ENCODE data around the gene DPY30. TPM values are rescaled to one million over a fixed set of nuclear protein-coding genes. Genes with fewer than 3 reads are reported as not detected.

DPY30 gene
- 10 to 100 TPM; 21.4 to 61.9 (median 45.6) TPM for total RNA-seq
- 100 to 1,000 TPM; 150 to 169 TPM for polyA plus RNA-seq
- total RNA-seq: 9.0 reads per million, percentile 34 among the genes with 10 or more reads in this experiment

- peak; percentile 98 for ATAC-seq
- POLR2A ChIA-PET: interaction anchor here (0.6 to 4.5 kb wide), 21 partner anchors 12 to 238 kb away, joined by 3 to 82 read pairs (median 4); partner anchors contain the start of genes MEMO1, SPAST and YIPF4
- peak; percentile 86 to 94 (median 90) for DNase-seq
- Mint-ChIP-seq H3K36me3 (peaks cover 0 to 4% (median 3%) of the 10 kb centered on the region in 5 donors), H3K4me1 (peaks cover 0 to 32% (median 24%) of the 10 kb centered on the region in 7 donors), H3K4me3 (peak within 1 kb of the TSS; percentile 88 to 98 (median 93)), H3K27ac (peak within 1 kb of the TSS; percentile 91 to 99 (median 96)), H3K9me3 (no peaks in the 10 kb centered on the region), H3K27me3 (no peaks in the 10 kb centered on the region)
- Histone ChIP-seq H3K9me3 (ENCODE audit: control insufficient read depth in 2 of 3, low read length in 3 of 3) (no peaks in the 10 kb centered on the region), H3K4me3 (ENCODE audit: low read length) (peak within 1 kb of the TSS; percentile 64), H3K36me3 (ENCODE audit: control insufficient read depth in 2 of 3, insufficient read depth in 3 of 3, low read length in 3 of 3) (no peaks in the 10 kb centered on the region), H3K4me1 (ENCODE audit: control insufficient read depth in 2 of 2, insufficient read depth in 2 of 2, low read length in 2 of 2) (peaks cover 5 to 6% of the 10 kb centered on the region in 2 donors), H3K27me3 (ENCODE audit: control insufficient read depth in 2 of 2, insufficient read depth in 2 of 2, low read length in 2 of 2) (no peaks in the 10 kb centered on the region), H3K27ac (ENCODE audit: low read depth, low read length) (peak within 1 kb of the TSS; percentile 78)
- intact Hi-C loops (cut with micrococcal nuclease): loop anchor here (1.0 kb wide), 3 partner anchors 24 to 126 kb away; partner anchors contain the start of genes MEMO1 (in 2 of the 2), SLC30A6 (in 2 of the 2) and SPAST (in 2 of the 2)
- CTCF ChIA-PET: interaction anchor here (0.5 to 1.2 kb wide), 4 partner anchors 23 to 146 kb away, joined by 3 to 5 read pairs (median 4); partner anchors contain the start of gene SPAST
Measured at GRCh38 chr2:32039447-32040219, at the start of gene DPY30. DPY30 (minus strand) TSS chr2:32039805; CDS start chr2:32039456, 349 bp downstream.

GRCh38 chr2:32074134-32074506 is 34.5 kb upstream of the DPY30 start:
- Mint-ChIP-seq H3K27me3 (no peaks in the 10 kb centered on the region), H3K4me3 (no peak overlapping the region), H3K27ac (peak overlapping the region in 2 of 9 donors; percentile 10 to 57), H3K4me1 (peaks cover 0 to 61% (median 42%) of the 10 kb centered on the region in 7 donors), H3K36me3 (peaks cover 0 to 34% (median 23%) of the 10 kb centered on the region in 5 donors), H3K9me3 (no peaks in the 10 kb centered on the region)
- ATAC-seq: no peak
- no peaks in the 10 kb centered on the region for H3K27me3 ChIP-seq (ENCODE audit: control insufficient read depth in 2 of 2, insufficient read depth in 2 of 2, low read length in 2 of 2)
- H3K4me3 ChIP-seq (ENCODE audit: low read length): no peak overlapping the region
- no peaks in the 10 kb centered on the region for H3K9me3 ChIP-seq (ENCODE audit: control insufficient read depth in 2 of 3, low read length in 3 of 3)
- CTCF ChIA-PET: no interaction called here
- intact Hi-C loops (cut with micrococcal nuclease): no loop called here
- no peaks in the 10 kb centered on the region for H3K4me1 ChIP-seq (ENCODE audit: control insufficient read depth in 2 of 2, insufficient read depth in 2 of 2, low read length in 2 of 2)
- no peak overlapping the region for H3K27ac ChIP-seq (ENCODE audit: low read depth, low read length)
- peaks cover 0 to 12% (median 0%) of the 10 kb centered on the region in 3 experiments for H3K36me3 ChIP-seq (ENCODE audit: control insufficient read depth in 2 of 3, insufficient read depth in 3 of 3, low read length in 3 of 3)
- POLR2A ChIA-PET: interaction anchor here (2.2 kb wide), 1 partner anchor 34 kb away, joined by 6 read pairs; the partner anchor contains the start of gene DPY30
- DNase-seq: no peak

- ChIA-PET POLR2A (interaction anchor here (0.6 to 1.2 kb wide), 2 partner anchors 28 to 54 kb away, joined by 3 read pairs; partner anchors contain the start of gene DPY30), CTCF (no interaction called here)
- Mint-ChIP-seq H3K36me3 (peaks cover 0 to 21% (median 11%) of the 10 kb centered on the region in 5 donors), H3K27ac (no peak overlapping the region), H3K4me1 (peaks cover 22 to 70% (median 51%) of the 10 kb centered on the region in 7 donors), H3K4me3 (peak overlapping the region in 2 of 10 donors; percentile 13 to 61), H3K27me3 (no peaks in the 10 kb centered on the region), H3K9me3 (no peaks in the 10 kb centered on the region)
- intact Hi-C loops (cut with micrococcal nuclease): no loop called here
- no peaks in the 10 kb centered on the region for H3K27me3 ChIP-seq (ENCODE audit: control insufficient read depth in 2 of 2, insufficient read depth in 2 of 2, low read length in 2 of 2)
- no peak overlapping the region for H3K27ac ChIP-seq (ENCODE audit: low read depth, low read length)
- ATAC-seq: no peak
- H3K36me3 ChIP-seq (ENCODE audit: control insufficient read depth in 2 of 3, insufficient read depth in 3 of 3, low read length in 3 of 3): peaks cover 0 to 11% (median 0%) of the 10 kb centered on the region in 3 experiments
- H3K9me3 ChIP-seq (ENCODE audit: control insufficient read depth in 2 of 3, low read length in 3 of 3): no peaks in the 10 kb centered on the region
- no peak overlapping the region for H3K4me3 ChIP-seq (ENCODE audit: low read length)
- DNase-seq: no peak
- H3K4me1 ChIP-seq (ENCODE audit: control insufficient read depth in 2 of 2, insufficient read depth in 2 of 2, low read length in 2 of 2): peaks cover 5 to 9% of the 10 kb centered on the region in 2 donors
Measured at GRCh38 chr2:32067549-32067948, 27.9 kb upstream of the DPY30 start.

- Mint-ChIP-seq H3K9me3 (peaks cover 0 to 2% (median 0%) of the 10 kb centered on the region in 11 donors), H3K4me3 (peak overlapping the region; percentile 91 to 100 (median 98)), H3K27me3 (no peaks in the 10 kb centered on the region), H3K36me3 (peaks cover 0 to 7% (median 5%) of the 10 kb centered on the region in 5 donors), H3K27ac (peak overlapping the region in 8 of 9 donors; percentile 13 to 97 (median 86)), H3K4me1 (peaks cover 22 to 56% (median 39%) of the 10 kb centered on the region in 7 donors)
- intact Hi-C loops (cut with micrococcal nuclease): loop anchor here in 1 of 2 donors (5.0 kb wide), 3 partner anchors 73 to 1917 kb away; partner anchors contain the start of gene YPEL5
- Histone ChIP-seq H3K27ac (ENCODE audit: low read depth, low read length) (peak overlapping the region; percentile 88), H3K9me3 (ENCODE audit: control insufficient read depth in 2 of 3, low read length in 3 of 3) (no peaks in the 10 kb centered on the region), H3K27me3 (ENCODE audit: control insufficient read depth in 2 of 2, insufficient read depth in 2 of 2, low read length in 2 of 2) (no peaks in the 10 kb centered on the region), H3K4me3 (ENCODE audit: low read length) (peak overlapping the region; percentile 99), H3K4me1 (ENCODE audit: control insufficient read depth in 2 of 2, insufficient read depth in 2 of 2, low read length in 2 of 2) (peaks cover 5 to 15% of the 10 kb centered on the region in 2 donors), H3K36me3 (ENCODE audit: control insufficient read depth in 2 of 3, insufficient read depth in 3 of 3, low read length in 3 of 3) (peaks cover 0 to 4% (median 0%) of the 10 kb centered on the region in 3 experiments)
- POLR2A ChIA-PET: interaction anchor here (0.6 to 5.3 kb wide), 4 partner anchors 26 to 156 kb away, joined by 3 to 82 read pairs (median 4); partner anchors contain the start of genes DPY30 and SLC30A6
- DNase-seq (no peak), ATAC-seq (no peak)
- CTCF ChIA-PET: interaction anchor here (0.6 to 1.0 kb wide), 2 partner anchors 22 to 25 kb away, joined by 4 read pairs; partner anchors contain the start of gene DPY30
Measured at GRCh38 chr2:32064713-32065112, 25.1 kb upstream of the DPY30 start.

GRCh38 chr2:32064021-32064601 is 24.5 kb upstream of the DPY30 start:
- no peaks in the 10 kb centered on the region for H3K27me3 Mint-ChIP-seq
- H3K9me3 Mint-ChIP-seq: peaks cover 0 to 2% (median 0%) of the 10 kb centered on the region in 11 donors
- H3K4me3 ChIP-seq (ENCODE audit: low read length): peak overlapping the region; percentile 99
- intact Hi-C loops (cut with micrococcal nuclease): loop anchor here in 1 of 2 donors (5.0 kb wide), 3 partner anchors 73 to 1917 kb away; partner anchors contain the start of gene YPEL5
- POLR2A ChIA-PET: interaction anchor here (0.6 to 5.3 kb wide), 11 partner anchors 25 to 292 kb away, joined by 3 to 82 read pairs (median 4); partner anchors contain the start of genes DPY30 and SLC30A6
- DNase-seq (peak in 7 of 9 donors; percentile 7 to 32 (median 19)), ATAC-seq (no peak)
- H3K36me3 ChIP-seq (ENCODE audit: control insufficient read depth in 2 of 3, insufficient read depth in 3 of 3, low read length in 3 of 3): peaks cover 0 to 4% (median 0%) of the 10 kb centered on the region in 3 experiments
- peak overlapping the region; percentile 91 to 100 (median 98) for H3K4me3 Mint-ChIP-seq
- H3K9me3 ChIP-seq (ENCODE audit: control insufficient read depth in 2 of 3, low read length in 3 of 3): no peaks in the 10 kb centered on the region
- CTCF ChIA-PET: interaction anchor here (0.6 to 1.3 kb wide), 3 partner anchors 23 to 55 kb away, joined by 3 to 4 read pairs (median 4); partner anchors contain the start of gene DPY30
- H3K27ac ChIP-seq (ENCODE audit: low read depth, low read length): peak overlapping the region; percentile 88
- no peaks in the 10 kb centered on the region for H3K27me3 ChIP-seq (ENCODE audit: control insufficient read depth in 2 of 2, insufficient read depth in 2 of 2, low read length in 2 of 2)
- peak overlapping the region; percentile 13 to 97 (median 87) for H3K27ac Mint-ChIP-seq
- peaks cover 0 to 7% (median 5%) of the 10 kb centered on the region in 5 donors for H3K36me3 Mint-ChIP-seq
- H3K4me1 Mint-ChIP-seq: peaks cover 22 to 50% (median 37%) of the 10 kb centered on the region in 7 donors
- peaks cover 5 to 15% of the 10 kb centered on the region in 2 donors for H3K4me1 ChIP-seq (ENCODE audit: control insufficient read depth in 2 of 2, insufficient read depth in 2 of 2, low read length in 2 of 2)

Data from naive thymus-derived CD4-positive, alpha-beta T cell (primary cell).